HCT116 (cell line): ENCODE results near the gene ARHGAP36. TPM values are rescaled to one million over a fixed set of nuclear protein-coding genes. Genes with fewer than 3 reads are reported as not detected.

Experiments used
- ATAC-seq: fragments of 200-7000 bp; cut with Tn5 transposase; 2 replicates; pipeline ENCODE4 v1.9.1; 2020; ENCODE audit warnings: mild to moderate bottlenecking, moderate library complexity
- BruUV-seq: library from RNA; stranded (reverse); fragments of 400-500 nt; replicated peaks from 2 replicates; lab custom pipeline; 2021; lab: Mats Ljungman, UMichigan
- CTCF ChIA-PET: fragments of 300-600 bp; sonication (Branson Sonifier 250); formaldehyde crosslinking; loops from one replicate; lab custom pipeline; 2021; ENCODE audit warnings: antibody characterized with exemption; lab: Charles Lee
- POLR2A ChIA-PET: fragments of 300-600, 350-600 bp; sonication (Branson Sonifier 250); formaldehyde crosslinking; loops from one replicate; lab custom pipeline; 2021; ENCODE audit warnings: antibody characterized with exemption; lab: Charles Lee
- RAD21 ChIA-PET, 2 experiments: fragments of 300-600 bp; sonication (Branson Sonifier 250); formaldehyde crosslinking; loops; one replicate each; lab custom pipeline; 2023; ENCODE audit warnings: low total read pairs in 2 of 2; ENCODE audit not compliant: uncharacterized antibody in 2 of 2, unreplicated experiment in 2 of 2, low non-redundant PET in 1 of 2; lab: Charles Lee
- DNase-seq: peaks from one replicate; pipeline ENCODE4 v3.0.0-alpha.2; 2010; ENCODE audit warnings: low read depth, low spot score
- H2AFZ ChIP-seq: fragments of 200-600 bp; shearing (Covaris generic), sonication (generic); 2 replicates; pipeline ENCODE4 v1.6.1; 2017; ENCODE audit warnings: low read depth, mixed run types, mixed read lengths, antibody characterized with exemption, low read length; ENCODE audit not compliant: poor library complexity, severe bottlenecking
- H3K27ac ChIP-seq: 2 replicates; pipeline ENCODE4 v1.5.1; 2012; ENCODE audit warnings: low read depth, low read length
- H3K27me3 ChIP-seq: fragments of 200-600 bp; sonication (generic); 2 replicates; pipeline ENCODE4 v1.6.1; 2016; ENCODE audit warnings: mixed run types, low read length, mixed read lengths; ENCODE audit not compliant: insufficient read depth
- H3K36me3 ChIP-seq, 2 experiments: fragments of 200-500 bp in 1 of 2; fragments of 200-600 bp in 1 of 2; sonication (Bioruptor generic) in 1 of 2; sonication (generic) in 1 of 2; 2 replicates each; pipeline versions ENCODE4 v1.5.1 to v1.6.1; 2014 to 2016; ENCODE audit warnings: low read length in 2 of 2, inconsistent platforms in 1 of 2, mixed read lengths in 1 of 2, mixed run types in 1 of 2; ENCODE audit not compliant: insufficient read depth in 2 of 2, control insufficient read depth in 1 of 2
- H3K4me1 ChIP-seq, 2 experiments: fragments of 200-600 bp in 1 of 2; sonication (generic) in 1 of 2; 2 replicates each; pipeline versions ENCODE4 v1.5.1 to v1.6.1; 2012 to 2017; ENCODE audit warnings: low read length in 2 of 2, inconsistent platforms in 1 of 2, mild to moderate bottlenecking in 1 of 2, mixed read lengths in 1 of 2, mixed run types in 1 of 2, moderate library complexity in 1 of 2; ENCODE audit not compliant: insufficient read depth in 2 of 2, control insufficient read depth in 1 of 2
- H3K4me2 ChIP-seq: fragments of 200-600 bp; sonication (generic); 2 replicates; pipeline ENCODE4 v1.6.1; 2017; ENCODE audit warnings: mixed run types, low read length, mixed read lengths
- H3K4me3 ChIP-seq, 2 experiments: fragments of 200-600 bp in 1 of 2; sonication (generic) in 1 of 2; replicated peaks in 1 of 2; 2 replicates each; pipeline ENCODE4 v1.5.1; 2011 to 2016; ENCODE audit warnings: low read length in 2 of 2, control low read depth in 1 of 2, low read depth in 1 of 2, mild to moderate bottlenecking in 1 of 2, mixed read lengths in 1 of 2, mixed run types in 1 of 2
- H3K79me2 ChIP-seq: fragments of 200-600 bp; sonication (generic); 2 replicates; pipeline ENCODE4 v1.6.1; 2017; ENCODE audit warnings: mild to moderate bottlenecking, mixed run types, low read length, moderate library complexity, mixed read lengths; ENCODE audit not compliant: insufficient read depth
- H3K9ac ChIP-seq: fragments of 200-600 bp; sonication (generic); 2 replicates; pipeline ENCODE4 v1.6.1; 2016; ENCODE audit warnings: low read length, mixed read lengths
- H3K9me2 ChIP-seq: fragments of 200-600 bp; sonication (generic), shearing (Covaris generic); 2 replicates; pipeline ENCODE4 v1.6.1; 2017; ENCODE audit warnings: mixed run types, mild to moderate bottlenecking, moderate library complexity; ENCODE audit not compliant: insufficient read depth
- H3K9me3 ChIP-seq, 2 experiments: fragments of 200-500 bp in 1 of 2; fragments of 200-600 bp in 1 of 2; sonication (Bioruptor generic) in 1 of 2; sonication (generic) in 1 of 2; 2 replicates each; pipeline ENCODE4 v1.6.1; 2014 to 2017; ENCODE audit warnings: low read length in 2 of 2, mixed read lengths in 2 of 2, inconsistent platforms in 1 of 2, low read depth in 1 of 2, mild to moderate bottlenecking in 1 of 2, mixed run types in 1 of 2, moderate library complexity in 1 of 2; ENCODE audit not compliant: control insufficient read depth in 1 of 2, insufficient read depth in 1 of 2
- H4K20me1 ChIP-seq: fragments of 200-600 bp; sonication (generic), shearing (Covaris generic); 2 replicates; pipeline ENCODE4 v1.6.1; 2017; ENCODE audit warnings: mixed run types, mild to moderate bottlenecking, moderate library complexity; ENCODE audit not compliant: insufficient read depth
- CBX3 ChIP-seq: IDR thresholded peaks from 2 replicates; pipeline ENCODE4 v1.6.1; 2012; ENCODE audit warnings: low read depth
- CEBPB ChIP-seq: IDR thresholded peaks from 2 replicates; pipeline ENCODE4 v1.6.1; 2012; ENCODE audit warnings: low read depth
- CTCF ChIP-seq, 3 experiments: fragments of 200-600 bp in 1 of 3; sonication (generic) in 1 of 3; IDR thresholded peaks in 2 of 3; conservative IDR thresholded peaks in 1 of 3; 2 replicates each; pipeline ENCODE4 v1.5.1; 2012 to 2017; ENCODE audit warnings: low read depth in 2 of 3, low read length in 2 of 3, antibody characterized with exemption in 1 of 3, borderline replicate concordance in 1 of 3, control low read depth in 1 of 3, mild to moderate bottlenecking in 1 of 3, mixed read lengths in 1 of 3, mixed run types in 1 of 3, moderate library complexity in 1 of 3; ENCODE audit not compliant: insufficient read depth in 1 of 3
- EGR1 ChIP-seq: IDR thresholded peaks from 2 replicates; pipeline ENCODE4 v1.6.1; 2012; ENCODE audit warnings: low read depth
- ELF1 ChIP-seq: IDR thresholded peaks from 2 replicates; pipeline ENCODE4 v1.6.1; 2012; ENCODE audit warnings: low read depth, borderline replicate concordance
- EZH2phosphoT487 ChIP-seq: fragments of 200-600 bp; IDR thresholded peaks from 2 replicates; pipeline ENCODE4 v1.6.1; 2018; ENCODE audit warnings: antibody characterized with exemption, borderline replicate concordance
- JUND ChIP-seq: IDR thresholded peaks from 2 replicates; pipeline ENCODE4 v1.6.1; 2012
- MAX ChIP-seq: IDR thresholded peaks from 2 replicates; pipeline ENCODE4 v1.6.1; 2012
- POLR2A ChIP-seq: IDR thresholded peaks from 2 replicates; pipeline ENCODE4 v1.7.0; 2011; ENCODE audit warnings: borderline replicate concordance; ENCODE audit not compliant: insufficient read depth, insufficient read length; ENCODE audit errors: extremely low read depth
- POLR2AphosphoS5 ChIP-seq: IDR thresholded peaks from 2 replicates; pipeline ENCODE4 v1.6.1; 2011; ENCODE audit warnings: mild to moderate bottlenecking, low read depth, low read length, moderate library complexity
- RAD21 ChIP-seq: IDR thresholded peaks from 2 replicates; pipeline ENCODE4 v1.6.1; 2012; ENCODE audit warnings: low read depth, mild to moderate bottlenecking
- REST ChIP-seq: IDR thresholded peaks from 2 replicates; pipeline ENCODE4 v1.6.1; 2012; ENCODE audit warnings: low read depth
- ZBTB33 ChIP-seq: IDR thresholded peaks from 2 replicates; pipeline ENCODE4 v1.6.1; 2011; ENCODE audit warnings: mild to moderate bottlenecking, low read length, moderate library complexity; ENCODE audit not compliant: insufficient replicate concordance; ENCODE audit errors: extremely low read depth
- intact Hi-C: fragments of 100-400 bp; cut with micrococcal nuclease; formaldehyde crosslinking; loops from 2 replicates; pipeline ENCODE4 v1.10.0; 2022
- total RNA-seq: library from RNA; stranded (reverse); gene quantifications from one replicate; pipeline ENCODE4 v1.2.1, GENCODE V29; 2021; ENCODE audit not compliant: unreplicated experiment

The ARHGAP36 gene
- total RNA-seq, 1 experiment from 2014 or later: not detected

- TF ChIP-seq POLR2A (no peak), ELF1 (no peak), ZBTB33 (no peak), EGR1 (no peak)
Observed at GRCh38 chrX:131040781-131041180, 17.4 kb upstream of the ARHGAP36 start (continued).

- ChIA-PET RAD21 (no interaction called here), POLR2A (no interaction called here), CTCF (no interaction called here)
- no peak overlapping the region for H3K4me2 ChIP-seq
- H3K36me3 ChIP-seq: no peaks in the 10 kb centered on the region
- intact Hi-C loops: no loop called here
- no peaks in the 10 kb centered on the region for H3K79me2 ChIP-seq
- H3K4me3 ChIP-seq: no peak overlapping the region
- no TSS peak for BruUV-seq
- DNase-seq: no peak
- no peak overlapping the region for H3K27ac ChIP-seq
- TF ChIP-seq POLR2A (no peak), CBX3 (no peak), EZH2phosphoT487 (no peak), MAX (no peak), JUND (no peak), REST (no peak), CEBPB (no peak), ELF1 (no peak), ZBTB33 (no peak), RAD21 (no peak), POLR2AphosphoS5 (no peak), CTCF (IDR thresholded peaks at IDR 0.05 in 2 of 3, conservative IDR thresholded peaks at IDR 0.05 in 1 of 3; ENCODE audit: borderline replicate concordance in 1 of 3, insufficient read depth in 1 of 3, low read depth in 2 of 3, low read length in 2 of 3) (no peak)
- peaks cover 6% of the 10 kb centered on the region; the same call in 1 of the 2 replicates for H3K27me3 ChIP-seq
- no peaks in the 10 kb centered on the region for H4K20me1 ChIP-seq
- H3K9me2 ChIP-seq: no peaks in the 10 kb centered on the region
- no peaks in the 10 kb centered on the region for H3K9me3 ChIP-seq
- ATAC-seq: no peak
- no peaks in the 10 kb centered on the region for H3K4me1 ChIP-seq
- H2AFZ ChIP-seq: no peak overlapping the region
- H3K9ac ChIP-seq: no peak overlapping the region
Observed at GRCh38 chrX:131041667-131042066, 16.5 kb upstream of the ARHGAP36 start.
